HG02571 (cell line): ENCODE results near the gene EOGT.

Experiments
- ATAC-seq: cut with Tn5 transposase; IDR thresholded peaks from one replicate; pipeline ENCODE4 v1.9.1; 2021; ENCODE audit warnings: mild to moderate bottlenecking, moderate library complexity; ENCODE audit not compliant: unreplicated experiment

The EOGT gene

DNA sequence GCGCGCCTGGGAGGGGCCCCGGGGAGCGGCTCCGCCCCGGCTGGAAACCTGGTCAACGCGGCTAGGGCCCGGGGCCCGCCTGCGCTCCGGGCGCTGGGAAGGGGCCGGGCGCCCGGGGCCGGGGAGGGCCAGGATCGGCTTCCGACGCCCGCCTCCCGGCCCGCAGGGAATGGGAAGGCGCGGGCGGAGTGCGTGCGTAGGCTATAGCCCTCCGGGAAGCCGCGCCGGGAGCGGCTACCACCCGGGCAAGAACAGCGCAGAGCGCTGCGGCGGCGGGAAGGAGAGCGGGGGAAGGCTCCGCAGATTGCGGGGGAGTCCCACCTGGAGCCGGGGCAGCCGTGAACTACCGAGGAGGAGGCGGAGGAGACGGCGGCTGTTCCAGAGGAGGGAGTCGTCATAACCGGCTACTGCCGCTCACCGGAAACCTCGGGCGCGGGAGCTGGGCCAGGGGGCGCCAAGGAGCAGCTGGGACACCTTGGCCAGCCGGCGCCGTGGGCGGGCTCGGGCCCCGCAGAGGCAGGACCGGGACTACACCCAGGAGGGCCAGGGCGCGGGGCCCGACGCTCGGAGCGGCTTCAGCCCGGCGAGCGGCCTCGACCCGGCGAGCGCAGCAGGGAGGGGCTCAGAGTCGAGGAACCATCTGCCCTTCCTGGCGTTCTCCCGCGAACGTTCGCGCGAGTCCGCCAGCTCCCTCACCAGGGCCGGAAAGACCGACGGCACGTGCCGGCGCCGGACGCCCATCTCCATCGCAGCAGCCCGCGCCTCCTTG lies at the start of gene EOGT:
EOGT (minus strand) TSS at position 432 of the 769 bp plus-strand sequence. CDS start 3,838 bp downstream, outside the sequence.
- peak; percentile 83 for ATAC-seq

GRCh38 chr3:69059688-69060087 lies 46.2 kb upstream of the EOGT start:
- no peak for ATAC-seq

DNA sequence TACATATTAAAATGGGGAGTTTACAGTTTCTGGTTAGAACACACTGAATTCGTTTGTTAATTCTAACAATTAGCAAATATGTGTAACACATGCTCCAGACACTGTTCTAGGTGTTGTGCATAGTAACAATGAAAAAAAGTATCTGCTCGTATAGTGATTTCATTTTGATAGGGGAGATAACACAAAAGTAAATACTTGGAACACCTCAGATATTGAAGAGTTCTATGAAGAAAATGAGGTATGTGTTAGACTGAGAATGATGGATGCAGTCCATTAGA lies 45.4 kb upstream of the EOGT start:
- ATAC-seq: no peak

- ATAC-seq: peak; percentile 89
Measured at GRCh38 chr3:69058180-69058946, 44.9 kb upstream of the EOGT start.

DNA sequence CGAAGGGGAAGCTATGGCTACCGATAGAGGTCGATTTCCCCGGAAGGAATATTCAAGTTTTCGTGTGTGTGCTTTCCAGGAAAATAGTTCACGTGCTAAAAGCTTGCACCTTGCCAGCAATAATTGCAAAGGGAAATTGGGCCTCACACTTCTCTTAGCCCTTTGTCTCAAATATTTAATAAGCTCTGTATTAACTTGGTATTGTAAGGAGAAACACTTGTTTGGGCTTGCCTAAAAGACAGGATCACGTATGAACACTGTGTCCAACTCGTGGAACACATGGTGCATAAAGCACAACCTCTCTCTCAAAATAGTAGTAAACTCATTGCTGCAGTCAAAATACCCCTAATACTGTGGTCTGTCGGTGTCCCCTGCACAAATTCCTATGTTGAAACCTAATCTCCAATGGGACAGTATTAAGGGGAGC lies 39.0 kb upstream of the EOGT start:
- ATAC-seq: no peak

DNA sequence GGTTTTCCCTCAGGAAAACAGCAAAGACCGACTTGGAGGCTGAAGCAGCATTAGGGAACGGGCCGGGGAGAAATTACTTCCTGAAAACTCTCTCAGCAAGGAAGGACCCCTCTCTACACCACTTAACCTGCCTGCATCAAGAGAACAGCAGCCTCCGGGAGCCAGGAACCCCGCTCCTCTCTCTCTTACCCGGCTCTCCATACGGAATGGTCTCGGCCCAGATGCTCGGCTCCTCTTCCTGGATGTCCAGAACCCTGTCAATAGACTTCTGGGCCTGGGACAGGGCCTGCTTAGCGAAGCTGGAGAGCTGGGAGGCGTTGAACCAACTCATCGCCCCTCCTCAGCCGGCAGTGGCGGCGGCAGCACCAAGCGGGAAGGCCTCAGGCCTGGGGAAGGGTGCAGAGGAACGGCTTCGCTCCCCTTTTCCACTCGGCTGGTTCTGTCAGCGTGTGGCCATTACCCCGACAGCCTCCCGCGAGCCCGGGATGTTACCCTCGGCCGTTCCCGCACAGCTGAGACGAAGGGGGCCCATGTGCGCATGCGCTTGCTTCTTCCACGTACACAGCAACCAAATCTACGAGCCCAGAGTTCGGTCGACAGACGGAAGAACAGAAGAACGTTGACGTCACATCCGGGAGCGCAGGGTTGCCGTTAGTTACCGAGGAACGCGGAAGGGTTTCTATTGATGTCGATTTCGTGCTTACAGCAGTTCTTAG lies 38.4 kb upstream of the EOGT start, which contains the start of gene TMF1:
TMF1 (minus strand) TSS at position 578 of the 716 bp plus-strand sequence; CDS start at position 331, 247 bp downstream.
- peak; percentile 96 for ATAC-seq

- no peak for ATAC-seq
Measured at GRCh38 chr3:69048990-69049389, 35.5 kb upstream of the EOGT start.

DNA sequence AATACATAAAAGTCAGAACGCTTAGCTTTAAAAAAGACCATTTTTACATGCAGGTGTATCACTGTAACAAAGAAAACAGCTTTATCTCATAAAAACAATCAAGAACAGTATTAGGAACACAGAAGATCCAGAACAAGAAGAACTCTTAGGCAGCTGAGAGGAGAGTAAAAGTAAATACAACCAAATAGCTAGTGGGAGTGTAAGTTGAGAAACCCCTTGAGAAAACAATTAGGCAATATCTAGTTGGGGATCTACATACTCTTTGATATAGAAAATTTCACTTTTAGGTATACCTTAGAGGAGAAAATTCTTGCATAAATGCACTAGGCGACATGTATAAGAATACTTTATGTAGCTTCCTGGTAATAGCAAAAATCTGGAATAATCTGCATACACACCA lies 31.1 kb upstream of the EOGT start:
- no peak for ATAC-seq

GRCh38 chr3:69033470-69033869 lies 20.0 kb upstream of the EOGT start:
- ATAC-seq: no peak

DNA sequence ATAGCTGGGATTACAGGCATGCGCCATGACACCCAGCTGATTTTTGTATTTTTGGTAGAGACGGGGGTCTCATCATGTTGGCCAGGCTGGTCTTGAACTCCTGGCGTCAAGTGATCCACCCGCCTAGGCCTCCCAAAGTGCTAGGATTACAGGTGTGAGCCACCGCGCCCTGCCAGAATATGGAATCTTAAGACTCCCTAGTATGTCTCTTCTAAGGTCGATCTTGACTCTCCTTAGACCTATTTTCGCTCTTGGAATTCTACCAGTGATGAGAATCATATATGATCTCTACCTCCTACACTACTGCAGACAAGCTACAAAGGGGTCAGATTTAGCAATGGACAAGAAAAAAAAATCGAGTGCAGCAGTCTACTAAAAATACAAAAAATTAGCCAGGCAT lies 19.3 kb upstream of the EOGT start:
- ATAC-seq: no peak

- ATAC-seq: no peak
Measured at GRCh38 chr3:69032142-69032541, 18.7 kb upstream of the EOGT start.

- ATAC-seq: no peak
Measured at GRCh38 chr3:69031635-69032034, 18.2 kb upstream of the EOGT start.

GRCh38 chr3:69020857-69021256 lies 7.4 kb upstream of the EOGT start:
- ATAC-seq: no peak

GRCh38 chr3:69020424-69020823 lies 6.9 kb upstream of the EOGT start:
- ATAC-seq: no peak

GRCh38 chr3:69016901-69017300 lies 3.4 kb upstream of the EOGT start:
- no peak for ATAC-seq

GRCh38 chr3:69016102-69016501 lies 2.6 kb upstream of the EOGT start:
- ATAC-seq: no peak

DNA sequence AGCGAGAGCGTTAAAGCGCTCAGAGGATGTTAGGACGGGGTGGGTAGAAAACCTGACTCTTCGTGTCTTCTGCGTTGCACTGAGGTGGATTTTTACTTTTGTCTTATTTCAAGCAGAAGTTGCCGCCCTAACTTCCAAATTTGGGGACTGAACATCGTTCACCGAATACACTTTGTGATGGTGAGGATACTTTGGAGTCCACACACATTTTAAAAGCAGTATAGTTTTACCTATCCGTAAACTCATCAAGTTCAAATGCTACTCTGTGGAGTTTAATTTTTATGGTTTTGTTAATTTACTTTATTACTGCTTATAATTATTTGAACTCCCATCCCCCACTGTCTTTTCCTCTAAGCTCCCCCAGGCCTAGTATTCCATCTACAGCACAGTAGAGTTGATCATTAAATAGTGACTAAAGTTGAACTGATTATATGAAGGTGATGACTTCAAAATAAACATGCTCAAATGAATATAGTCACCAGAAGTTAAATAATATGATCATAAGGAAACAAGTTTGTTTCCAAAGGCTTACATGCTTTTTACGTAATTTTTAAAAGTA lies 617 bp upstream of the EOGT start:
- ATAC-seq: no peak

GRCh38 chr3:69012800-69013252 lies 658 bp downstream of the EOGT start:
- ATAC-seq: peak; percentile 45

DNA sequence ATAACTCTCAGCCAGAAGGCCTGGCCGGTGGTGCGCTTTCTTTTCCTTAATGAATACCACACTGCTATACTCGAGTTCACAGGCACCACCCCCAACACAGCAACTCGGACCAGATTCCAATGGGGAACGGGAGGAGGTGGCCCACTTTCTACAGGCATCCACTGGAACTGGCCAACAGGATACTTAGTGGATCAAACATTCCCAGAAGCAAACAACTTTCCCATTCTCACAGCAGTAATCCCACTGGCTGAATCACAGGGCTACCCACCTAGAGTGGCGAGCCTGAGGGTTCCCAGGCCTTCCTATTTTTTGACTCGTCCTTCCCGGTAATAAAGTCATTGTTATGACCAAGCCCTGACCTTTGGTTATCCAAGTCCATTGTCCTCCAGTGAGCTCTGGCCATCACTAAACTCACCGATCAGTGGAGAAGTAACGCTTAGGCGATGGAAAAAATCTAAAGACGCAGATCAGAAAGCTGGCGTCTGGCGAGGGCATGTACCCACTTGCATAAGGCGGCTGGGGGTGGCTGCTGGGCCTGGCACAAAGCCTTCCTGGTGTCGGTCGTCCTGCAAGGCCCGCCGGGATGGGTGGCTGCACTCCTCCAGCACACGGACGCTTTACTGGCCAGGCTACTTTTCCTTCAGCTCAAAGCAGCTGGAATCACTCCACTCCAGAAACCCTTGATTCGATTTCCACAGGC lies 1.2 kb downstream of the EOGT start:
- ATAC-seq: no peak

GRCh38 chr3:69011096-69011730 lies 2.3 kb downstream of the EOGT start:
- ATAC-seq: no peak
